Ovary (tissue), 9 donors: ENCODE results near the gene C1orf159. TPM values are rescaled to one million over a fixed set of nuclear protein-coding genes. Genes with fewer than 3 reads are reported as not detected.
"Not testable (repeated sequence)": the region's sequence is repeated elsewhere in the genome, so short reads cannot be mapped to it uniquely, and the experiment has no call there.

Experiments
- DNase-seq, 5 donors: peaks; one replicate each; pipeline ENCODE4 v3.0.0-alpha.2; 2019 to 2020
- H3K27ac ChIP-seq, 2 donors: fragments of 200-600 bp; one replicate each; pipeline versions ENCODE4 v1.5.1 to v1.8.0; 2019 to 2022
- H3K27me3 ChIP-seq: fragments of 200-600 bp; one replicate; pipeline ENCODE4 v1.8.0; 2022
- H3K36me3 ChIP-seq: fragments of 200-600 bp; sonication (generic); one replicate; pipeline ENCODE4 v1.5.1; 2019
- H3K4me1 ChIP-seq: one replicate; pipeline ENCODE4 v1.8.1; 2013; ENCODE audit warnings: mild to moderate bottlenecking, moderate library complexity; ENCODE audit not compliant: insufficient read depth
- H3K4me3 ChIP-seq: fragments of 200-600 bp; sonication (generic); one replicate; pipeline ENCODE4 v1.5.1; 2017
- H3K9me3 ChIP-seq, 2 donors: fragments of 200-600 bp in 1 of 2; sonication (generic) in 1 of 2; one replicate each; pipeline versions ENCODE4 v1.5.1 to v1.8.1; 2013 to 2019; ENCODE audit warnings: mild to moderate bottlenecking in 1 of 2, moderate library complexity in 1 of 2
- CTCF ChIP-seq, 3 donors: fragments of 450-650 bp in 2 of 3; fragments of 200-600 bp in 1 of 3; IDR thresholded peaks; one replicate each; pipeline versions ENCODE4 v1.5.1 to v1.8.0; 2016 to 2022; ENCODE audit warnings: antibody characterized with exemption in 3 of 3, mild to moderate bottlenecking in 1 of 3
- EP300 ChIP-seq: sonication (generic); formaldehyde crosslinking; IDR thresholded peaks from one replicate; pipeline ENCODE4 v1.6.1; 2017; ENCODE audit warnings: antibody characterized with exemption
- POLR2A ChIP-seq: fragments of 450-650 bp; IDR thresholded peaks from one replicate; pipeline ENCODE4 v1.6.1; 2017; ENCODE audit warnings: antibody characterized with exemption, mild to moderate bottlenecking, moderate library complexity
- WGBS, 3 donors: extraction: QIAGEN DNeasy Blood & Tissue Kit in 1 of 3; methylation state at CpG; one replicate each; pipeline versions ENCODE4 v1.1.5 to v1.1.7; 2013 to 2017; 5-methylcytosine and 5-hydroxymethylcytosine counted together
- intact Hi-C, 4 donors: fragments of 100-400 bp; cut with DNase I; formaldehyde crosslinking; loops; one replicate each; pipeline versions ENCODE4 v1.11.0 to v1.15.1; 2022 to 2023
- polyA plus RNA-seq, 2 donors: library from polyadenylated mRNA; stranded (reverse); fragments of 200-250 nt in 1 of 2; fragments of 350-450 nt in 1 of 2; fragmentation: Illumina TruSeq in 1 of 2; extraction: RNeasy Lipid Tissue Mini Kit (QIAGEN cat#74804) in 1 of 2; gene quantifications; one replicate each; pipeline ENCODE4 v1.2.3, GENCODE V29; 2013 to 2014
- total RNA-seq, 7 donors: library from RNA; depleted of rRNA in 2 of 7; stranded (reverse); fragments of >200 nt in 2 of 7; fragmentation: NEBNext Ultra II Directional in 3 of 7; extraction: Animal tissue kit (Norgen Biotek cat#: 25700) in 3 of 7; gene quantifications; one replicate each; pipeline versions ENCODE4 v1.1.0 to v1.2.4, GENCODE V29; 2016 to 2023
- donor health status: DM: no; HTN: no; CAD: no; lungs with moderate emphysema.
- donor health status: DM: no; HTN: no; CAD: no.
- donor health status: Bipolar disorder and iron deficiency.
- donor health status: DM: yes; HTN: yes; CAD: no.
- donor health status: DM: no; HTN: no; CAD: no.
- donor health status: DM: yes; HTN: yes; CAD: no.

Gene C1orf159
- total and polyA plus RNA-seq, 9 donors: 0.28 to 22.1 (median 9.4) TPM

GRCh38 chr1:1156140-1157032, 40.5 kb upstream of the C1orf159 start:
- Histone ChIP-seq H3K36me3 (no peaks in the 10 kb centered on the region), H3K27ac (no peak overlapping the region), H3K9me3 (no peaks in the 10 kb centered on the region), H3K27me3 (no peaks in the 10 kb centered on the region), H3K4me3 (no peak overlapping the region), H3K4me1 (peaks cover 5% of the 10 kb centered on the region)
- WGBS, 3 donors: 61 to 71% (median 64%) methylated on average over 26 of the region's 26 CpGs
- intact Hi-C loops: no loop called here
- TF ChIP-seq POLR2A (no peak), EP300 (no peak), CTCF (IDR thresholded peaks at IDR 0.05) (no peak)
- no peak for DNase-seq

GRCh38 chr1:1155258-1155657, 39.4 kb upstream of the C1orf159 start:
- whole genome bisulfite sequencing, 3 donors: 71 to 78% (median 77%) methylated on average over 10 of the region's 10 CpGs
- intact Hi-C loops: no loop called here
- Histone ChIP-seq H3K9me3 (no peaks in the 10 kb centered on the region), H3K4me3 (no peak overlapping the region), H3K4me1 (peaks cover 5% of the 10 kb centered on the region), H3K27ac (no peak overlapping the region), H3K36me3 (no peaks in the 10 kb centered on the region), H3K27me3 (no peaks in the 10 kb centered on the region)
- TF ChIP-seq EP300 (no peak), POLR2A (no peak), CTCF (IDR thresholded peaks at IDR 0.05) (no peak)
- no peak for DNase-seq

- no peaks in the 10 kb centered on the region for H3K9me3 ChIP-seq
- no peak for DNase-seq
- H3K27ac ChIP-seq: no peak overlapping the region
- 56 to 58% (median 57%) methylated on average over 4 of the region's 4 CpGs for WGBS, 3 donors
- H3K27me3 ChIP-seq: no peaks in the 10 kb centered on the region
- H3K4me3 ChIP-seq: no peak overlapping the region
- H3K4me1 ChIP-seq: peaks cover 5% of the 10 kb centered on the region
- H3K36me3 ChIP-seq: no peaks in the 10 kb centered on the region
- intact Hi-C loops: no loop called here
- TF ChIP-seq CTCF (IDR thresholded peaks at IDR 0.05) (no peak), POLR2A (no peak), EP300 (no peak)
Measured at GRCh38 chr1:1153874-1154273, 38.0 kb upstream of the C1orf159 start.

- intact Hi-C loops, H3K36me3 ChIP-seq, DNase-seq, H3K4me3 ChIP-seq, H3K4me1 ChIP-seq, H3K27me3 ChIP-seq, H3K27ac ChIP-seq, H3K9me3 ChIP-seq: not testable (repeated sequence)
- 88 to 92% (median 89%) methylated on average over 14 of the region's 14 CpGs for WGBS, 3 donors
Measured at GRCh38 chr1:1153215-1153614, 37.3 kb upstream of the C1orf159 start.

GRCh38 chr1:1152431-1152830, 36.5 kb upstream of the C1orf159 start:
- intact Hi-C loops, H3K27me3 ChIP-seq, H3K27ac ChIP-seq, H3K4me3 ChIP-seq, H3K4me1 ChIP-seq, DNase-seq, H3K36me3 ChIP-seq, H3K9me3 ChIP-seq: not testable (repeated sequence)
- 89 to 90% (median 89%) methylated on average over 13 of the region's 13 CpGs for WGBS, 3 donors
